ENCODE results near the gene CXCL13.

- TF ChIP-seq POLR2A (IDR thresholded peaks at IDR 0.05), result no peak
- TF ChIP-seq, protein P1, sequence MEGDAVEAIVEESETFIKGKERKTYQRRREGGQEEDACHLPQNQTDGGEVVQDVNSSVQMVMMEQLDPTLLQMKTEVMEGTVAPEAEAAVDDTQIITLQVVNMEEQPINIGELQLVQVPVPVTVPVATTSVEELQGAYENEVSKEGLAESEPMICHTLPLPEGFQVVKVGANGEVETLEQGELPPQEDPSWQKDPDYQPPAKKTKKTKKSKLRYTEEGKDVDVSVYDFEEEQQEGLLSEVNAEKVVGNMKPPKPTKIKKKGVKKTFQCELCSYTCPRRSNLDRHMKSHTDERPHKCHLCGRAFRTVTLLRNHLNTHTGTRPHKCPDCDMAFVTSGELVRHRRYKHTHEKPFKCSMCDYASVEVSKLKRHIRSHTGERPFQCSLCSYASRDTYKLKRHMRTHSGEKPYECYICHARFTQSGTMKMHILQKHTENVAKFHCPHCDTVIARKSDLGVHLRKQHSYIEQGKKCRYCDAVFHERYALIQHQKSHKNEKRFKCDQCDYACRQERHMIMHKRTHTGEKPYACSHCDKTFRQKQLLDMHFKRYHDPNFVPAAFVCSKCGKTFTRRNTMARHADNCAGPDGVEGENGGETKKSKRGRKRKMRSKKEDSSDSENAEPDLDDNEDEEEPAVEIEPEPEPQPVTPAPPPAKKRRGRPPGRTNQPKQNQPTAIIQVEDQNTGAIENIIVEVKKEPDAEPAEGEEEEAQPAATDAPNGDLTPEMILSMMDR (IDR thresholded peaks at IDR 0.05), result no peak
Observed at GRCh38 chr4:77605210-77605902, at the start of gene CXCL13.
